ENCODE data around the gene MYT1.

Gene MYT1

GRCh38 chr20:64188682-64189529 lies 24.7 kb downstream of the MYT1 start:
- DNase-seq (ENCODE audit: low read depth in 3 of 3), result no peak

GRCh38 chr20:64189530-64189966 lies 25.3 kb downstream of the MYT1 start:
- DNase-seq (ENCODE audit: low read depth in 3 of 3), result no peak

DNA sequence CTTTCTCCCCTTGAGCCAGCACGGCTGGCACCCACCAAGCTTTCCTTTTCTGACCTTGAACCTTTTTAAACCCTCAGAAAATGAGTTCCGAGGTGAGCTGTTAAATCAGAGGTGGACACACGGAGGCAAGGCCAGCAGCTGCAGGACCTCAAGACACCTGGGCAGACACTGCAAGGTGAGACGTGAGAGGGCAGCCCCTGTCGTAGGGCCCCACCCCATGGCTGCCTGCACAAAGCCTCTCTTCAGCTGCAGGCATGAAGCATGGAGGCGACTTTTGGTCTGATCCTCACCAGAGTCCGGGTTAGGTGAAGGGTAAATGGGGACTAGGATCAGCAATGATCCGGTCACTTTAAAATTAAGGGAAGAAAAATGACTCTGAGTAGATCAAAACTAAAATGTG lies 25.7 kb downstream of the MYT1 start:
- DNase-seq (ENCODE audit: low read depth in 3 of 3), result no peak

DNA sequence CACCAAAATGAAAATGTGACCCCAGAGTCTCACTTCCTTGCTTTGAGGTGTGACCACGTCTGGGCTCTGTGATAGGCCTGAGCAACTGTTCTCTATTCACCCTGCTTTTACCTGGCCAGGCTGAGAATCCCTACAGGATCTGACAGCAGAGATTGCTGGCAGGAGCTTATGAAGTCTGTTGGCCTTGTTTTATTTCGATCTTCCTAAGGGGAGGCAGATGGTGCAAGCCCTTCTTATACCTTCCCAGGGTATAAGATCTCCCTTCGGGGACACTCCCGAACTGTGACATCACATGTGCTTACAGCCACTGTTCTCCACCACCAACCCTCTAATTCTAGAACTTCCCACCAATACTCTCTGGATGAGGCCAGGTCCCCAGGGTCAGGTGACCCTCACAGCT lies 26.8 kb downstream of the MYT1 start:
- no peak for DNase-seq (ENCODE audit: low read depth in 3 of 3)

DNA sequence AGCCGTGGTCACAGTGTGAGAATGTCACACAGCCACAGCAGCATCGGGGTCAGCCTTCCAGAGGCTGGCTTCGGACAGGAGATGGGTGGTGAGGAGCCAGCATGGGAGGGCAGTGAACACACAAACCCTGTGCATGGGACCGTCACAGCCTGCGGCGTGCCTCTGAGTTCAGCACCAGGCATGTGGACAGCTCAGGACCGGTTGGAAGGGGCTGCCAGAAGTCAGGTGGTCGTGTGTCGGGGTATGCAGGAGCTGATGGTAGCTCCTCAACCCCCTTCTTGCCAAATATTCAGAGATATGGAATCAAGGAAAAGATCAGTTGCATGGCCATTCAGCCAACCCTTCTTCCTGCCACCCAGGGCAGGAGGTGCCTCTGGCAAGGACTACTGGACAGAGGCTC lies 28.2 kb downstream of the MYT1 start:
- no peak for DNase-seq (ENCODE audit: low read depth in 3 of 3)

DNA sequence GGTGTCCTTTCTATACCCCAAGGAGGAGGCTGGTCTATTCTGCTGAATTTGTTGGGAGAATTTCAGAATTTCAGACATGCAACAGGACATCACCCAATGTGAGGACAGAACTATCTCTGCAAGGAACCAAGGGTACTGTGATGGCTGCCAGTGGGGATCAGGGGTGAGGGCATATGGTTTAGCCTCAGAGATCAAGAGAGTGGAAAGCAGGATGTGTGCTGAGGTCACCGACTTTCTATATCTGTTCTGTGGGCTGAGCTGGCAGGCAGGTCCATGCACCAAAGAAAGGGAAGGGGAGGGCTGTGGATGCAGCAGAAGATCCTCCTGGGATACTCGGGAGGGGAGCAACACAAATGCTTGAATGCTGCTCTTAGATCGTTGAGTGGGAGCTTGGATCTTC lies 28.8 kb downstream of the MYT1 start:
- no peak for DNase-seq (ENCODE audit: low read depth in 3 of 3)

DNA sequence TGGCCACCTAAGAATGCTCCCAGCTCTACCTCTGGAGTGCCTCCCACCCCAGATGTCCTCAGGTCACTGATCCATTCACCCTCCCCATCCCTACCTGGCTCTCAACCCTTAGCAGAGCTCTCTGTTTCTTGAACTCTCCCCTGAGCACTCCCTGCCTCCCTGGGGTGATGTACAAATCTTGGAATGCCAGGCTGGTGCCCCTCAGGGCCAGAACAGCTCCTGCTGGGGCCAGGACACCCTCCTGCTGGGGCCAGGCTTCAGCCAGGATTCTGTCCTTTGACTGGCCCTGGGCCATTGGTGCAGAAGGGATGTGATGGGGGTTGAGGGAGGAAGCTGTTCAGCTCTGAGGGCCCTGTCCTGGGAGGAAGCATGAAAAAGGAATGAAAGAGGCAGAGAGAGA lies 30.0 kb downstream of the MYT1 start:
- DNase-seq (ENCODE audit: low read depth in 3 of 3), result no peak

GRCh38 chr20:64196309-64196708 lies 32.1 kb downstream of the MYT1 start:
- no peak for DNase-seq (ENCODE audit: low read depth in 3 of 3)

- DNase-seq (ENCODE audit: low read depth in 3 of 3), result no peak
Observed at GRCh38 chr20:64196847-64197306, 32.6 kb downstream of the MYT1 start.

GRCh38 chr20:64198347-64198746 lies 34.1 kb downstream of the MYT1 start:
- no peak for DNase-seq (ENCODE audit: low read depth in 3 of 3)

DNA sequence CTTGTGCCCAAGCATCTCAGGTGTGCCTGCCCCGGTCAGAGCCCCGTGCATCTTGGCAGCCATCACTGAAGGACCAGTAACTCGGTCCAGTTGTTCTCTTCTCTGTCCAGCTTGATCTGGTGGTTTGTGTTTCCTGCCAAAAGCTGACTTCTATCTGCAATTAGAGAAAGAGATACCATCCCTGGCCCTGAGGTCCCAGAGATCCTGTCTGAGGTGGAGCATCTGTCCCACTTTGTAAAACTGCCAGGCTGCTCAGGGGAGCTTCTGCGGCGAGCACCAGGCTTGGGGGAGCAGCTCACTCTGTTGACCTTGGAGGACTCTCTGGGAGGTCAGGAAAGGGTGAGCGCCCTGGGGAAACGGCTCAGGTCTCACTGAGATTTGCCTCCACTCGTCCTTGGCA lies 35.1 kb downstream of the MYT1 start:
- no peak for DNase-seq (ENCODE audit: low read depth in 3 of 3)

- DNase-seq (ENCODE audit: low read depth in 3 of 3), result no peak
Observed at GRCh38 chr20:64200740-64201139, 36.5 kb downstream of the MYT1 start.

- no peak for DNase-seq (ENCODE audit: low read depth in 3 of 3)
Observed at GRCh38 chr20:64201653-64202052, 37.4 kb downstream of the MYT1 start.

DNA sequence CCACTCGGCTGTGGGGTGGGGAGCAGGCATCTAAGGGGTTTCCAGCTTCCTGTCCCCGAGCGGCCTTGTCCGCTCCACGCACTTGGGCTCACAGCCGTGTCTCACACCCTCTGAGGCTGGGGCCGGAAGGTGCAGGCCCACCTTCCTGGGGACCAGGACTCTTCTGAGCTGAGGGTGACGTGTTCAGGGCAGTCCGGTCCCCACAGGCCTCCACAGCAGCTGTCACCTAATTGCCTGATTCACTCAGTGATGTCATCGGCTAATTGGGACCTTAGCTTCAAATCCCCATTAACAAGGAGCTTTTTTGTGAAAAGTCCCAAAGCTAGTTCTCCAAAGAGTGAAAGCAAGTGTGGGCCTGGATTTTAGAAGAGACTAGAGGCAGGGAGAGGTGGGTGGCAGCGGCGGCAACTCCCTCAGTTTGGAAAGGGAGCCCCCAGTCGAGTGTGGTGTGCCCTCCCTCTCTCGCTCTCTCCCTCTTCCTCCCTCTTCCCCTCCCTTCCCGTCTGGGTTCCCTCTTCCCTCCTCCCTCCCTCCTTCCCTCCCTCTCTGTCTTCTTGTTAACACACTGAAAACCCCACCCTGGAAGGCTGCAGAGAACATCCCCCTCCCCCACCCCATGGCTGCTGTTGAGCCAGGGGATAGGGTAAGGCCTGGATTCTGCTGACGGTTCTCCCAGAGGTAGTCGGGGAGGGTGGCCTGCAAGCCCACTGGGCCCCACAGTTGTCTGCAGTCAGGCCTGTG lies 39.0 kb downstream of the MYT1 start:
- DNase-seq (ENCODE audit: low read depth in 3 of 3), result no peak

- DNase-seq (ENCODE audit: low read depth in 3 of 3), result no peak
Observed at GRCh38 chr20:64205611-64206026, 41.4 kb downstream of the MYT1 start.

GRCh38 chr20:64206614-64207013 lies 42.4 kb downstream of the MYT1 start:
- no peak for DNase-seq (ENCODE audit: low read depth in 3 of 3)

GRCh38 chr20:64207641-64208590 lies 43.7 kb downstream of the MYT1 start:
- DNase-seq (ENCODE audit: low read depth in 3 of 3), result no peak

GRCh38 chr20:64209148-64209547 lies 44.9 kb downstream of the MYT1 start:
- no peak for DNase-seq (ENCODE audit: low read depth in 3 of 3)

DNA sequence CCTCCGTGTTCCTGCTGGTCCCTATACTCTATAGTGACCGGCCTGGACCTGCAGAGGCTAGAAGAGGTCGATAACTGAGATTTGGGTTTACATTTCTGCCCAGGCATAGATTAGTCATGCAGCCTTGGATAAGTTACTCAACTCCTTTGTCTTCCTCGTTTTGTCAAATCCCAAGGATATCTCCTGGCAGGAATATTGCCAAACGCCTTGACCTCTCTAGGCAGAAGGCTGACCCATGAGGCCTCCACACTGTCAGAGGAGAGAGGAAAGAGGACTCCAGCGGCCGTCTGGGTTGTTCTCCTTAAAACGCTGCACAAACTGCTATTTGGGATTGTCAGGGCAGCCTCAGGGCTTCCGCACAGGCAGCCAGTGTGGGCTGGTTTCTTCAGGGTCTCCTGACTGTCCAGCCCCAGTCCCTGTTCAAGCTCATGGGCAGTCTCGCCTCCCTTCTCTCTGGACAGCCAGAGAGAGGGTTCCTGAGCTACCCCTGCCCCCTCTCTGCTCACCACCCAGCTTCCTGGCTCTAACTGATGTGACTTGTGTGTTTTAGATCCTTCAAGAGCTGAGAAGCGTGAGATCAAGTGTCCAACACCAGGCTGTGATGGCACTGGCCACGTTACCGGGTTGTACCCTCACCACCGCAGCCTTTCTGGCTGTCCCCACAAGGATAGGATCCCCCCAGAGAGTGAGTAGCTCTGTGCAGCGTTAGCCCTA lies 46.6 kb downstream of the MYT1 start:
- no peak for DNase-seq (ENCODE audit: low read depth in 3 of 3)

- no peak for DNase-seq (ENCODE audit: low read depth in 3 of 3)
Observed at GRCh38 chr20:64211874-64212658, 47.8 kb downstream of the MYT1 start.

All from stimulated activated CD4-positive, alpha-beta T cell treated with anti-CD3 and anti-CD28 coated beads, TNF-alpha, amount 100 ng/mL, for 48 hours (primary cell).